ENCODE measurements around the gene HTN3. TPM values are rescaled to one million over a fixed set of nuclear protein-coding genes. Genes with fewer than 3 reads are reported as not detected.

The HTN3 gene
- not detected in 2 replicates for total RNA-seq

GRCh38 chr4:70028159-70028558 is at the start of gene HTN3:
Gene HTN3 (plus strand): TSS chr4:70028459. CDS start chr4:70030741, 2,282 bp downstream.

GRCh38 chr4:69995526-69996016 is 32.7 kb upstream of the HTN3 start, which contains the start of gene STATH:
Gene STATH (plus strand): TSS chr4:69995966. CDS start chr4:69998438, 2,472 bp downstream.

DNA sequence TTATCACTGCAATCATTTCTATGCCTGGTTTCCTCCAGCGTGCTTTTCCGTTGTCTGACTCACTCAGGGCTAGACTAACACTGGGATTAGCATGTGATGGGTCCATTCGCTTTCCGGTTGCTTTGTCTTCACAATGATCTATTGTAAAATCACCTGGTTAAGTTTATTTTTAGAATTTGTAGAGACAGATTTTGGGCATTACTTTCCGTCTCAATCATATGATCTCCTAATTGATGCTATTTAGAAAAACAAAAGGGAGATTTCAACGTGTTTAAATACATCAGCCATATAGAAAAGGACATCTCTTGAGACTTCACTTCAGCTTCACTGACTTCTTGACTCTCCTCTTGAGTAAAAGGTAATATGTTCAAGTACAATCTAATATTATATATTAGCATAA is 21.9 kb downstream of the HTN3 start, which contains the start of gene HTN1:
Gene HTN1 (plus strand): TSS at position 301 of the 400 bp plus-strand sequence. CDS start 2,639 bp downstream, outside the sequence.

Other genes starting within 250 kb of the HTN3 start
- 0.33 and 0.50 TPM in 2 replicates for gene SULT1E1, start 168.3 kb upstream of the HTN3 start, total RNA-seq
- gene CSN1S1, start 97.4 kb upstream of the HTN3 start, total RNA-seq: not detected in 2 replicates
- not detected in 2 replicates for gene CSN2, start 62.7 kb upstream of the HTN3 start, total RNA-seq
- not detected in 2 replicates for gene STATH, start 32.5 kb upstream of the HTN3 start, total RNA-seq
- not detected in 2 replicates for gene HTN1, start 22.0 kb downstream of the HTN3 start, total RNA-seq
- gene PRR27, start 125.8 kb downstream of the HTN3 start, total RNA-seq: not detected in 2 replicates
- not detected in 2 replicates for gene ODAM, start 167.3 kb downstream of the HTN3 start, total RNA-seq
- not detected in 2 replicates for gene FDCSP, start 197.7 kb downstream of the HTN3 start, total RNA-seq
- gene CSN3, start 214.1 kb downstream of the HTN3 start, total RNA-seq: not detected in 2 replicates

Data from uterine smooth muscle cell (primary cell).